ENCODE results near the gene PLXNB2.

Gene PLXNB2

GRCh38 chr22:50264946-50265669, 42.3 kb downstream of the PLXNB2 start:
- no peak for DNase-seq (ENCODE audit: low spot score)

- no peak for DNase-seq (ENCODE audit: low spot score)
Measured at GRCh38 chr22:50264104-50264745, 43.2 kb downstream of the PLXNB2 start.

- no peak for DNase-seq (ENCODE audit: low spot score)
Measured at GRCh38 chr22:50262973-50263617, 44.4 kb downstream of the PLXNB2 start.

- no peak for DNase-seq (ENCODE audit: low spot score)
Measured at GRCh38 chr22:50262460-50262911, 45.0 kb downstream of the PLXNB2 start.

GRCh38 chr22:50261615-50262459, 45.6 kb downstream of the PLXNB2 start, which contains the start of gene MAPK12:
TSS of gene MAPK12 (minus strand) at chr22:50261683. CDS start at chr22:50261509, 174 bp downstream.
- DNase-seq (ENCODE audit: low spot score): no peak

- DNase-seq (ENCODE audit: low spot score): peak; percentile 45
Measured at GRCh38 chr22:50260801-50261614, 46.4 kb downstream of the PLXNB2 start.

- no peak for DNase-seq (ENCODE audit: low spot score)
Measured at GRCh38 chr22:50260434-50260800, 47.0 kb downstream of the PLXNB2 start.

- no peak for DNase-seq (ENCODE audit: low spot score)
Measured at GRCh38 chr22:50259302-50259701, 48.1 kb downstream of the PLXNB2 start.

GRCh38 chr22:50258361-50259292, 48.8 kb downstream of the PLXNB2 start:
- no peak for DNase-seq (ENCODE audit: low spot score)

- no peak for DNase-seq (ENCODE audit: low spot score)
Measured at GRCh38 chr22:50257451-50258360, 49.7 kb downstream of the PLXNB2 start.

- DNase-seq (ENCODE audit: low spot score): no peak
Measured at GRCh38 chr22:50257041-50257440, 50.4 kb downstream of the PLXNB2 start.

GRCh38 chr22:50256258-50256862, 51.1 kb downstream of the PLXNB2 start:
- no peak for DNase-seq (ENCODE audit: low spot score)

- no peak for DNase-seq (ENCODE audit: low spot score)
Measured at GRCh38 chr22:50255607-50256006, 51.8 kb downstream of the PLXNB2 start.

- DNase-seq (ENCODE audit: low spot score): no peak
Measured at GRCh38 chr22:50255099-50255498, 52.3 kb downstream of the PLXNB2 start.

GRCh38 chr22:50253941-50254340, 53.5 kb downstream of the PLXNB2 start:
- no peak for DNase-seq (ENCODE audit: low spot score)

GRCh38 chr22:50253046-50253915, 54.2 kb downstream of the PLXNB2 start:
- no peak for DNase-seq (ENCODE audit: low spot score)
